ENCODE results near the gene STAM.

GRCh38 chr10:17647326-17647725 is 3.4 kb downstream of the STAM start:
- TF ChIP-seq GATA1 (IDR thresholded peaks at IDR 0.05; ENCODE audit: low read depth, low read length) (no peak), POLR2A (IDR thresholded peaks at IDR 0.05; ENCODE audit: low read length) (no peak)
